Right cardiac atrium (tissue), 5 donors: ENCODE results near the gene NSUN7. TPM values are rescaled to one million over a fixed set of nuclear protein-coding genes. Genes with fewer than 3 reads are reported as not detected.
"Not testable (repeated sequence)": the region's sequence is repeated elsewhere in the genome, so short reads cannot be mapped to it uniquely, and the experiment has no call there.

Source experiments
- ATAC-seq, 2 donors: fragments of 200-7000 bp; cut with Tn5 transposase; one replicate each; pipeline versions ENCODE4 v1.8.0 to v1.9.1; 2020; ENCODE audit warnings: moderate library complexity in 2 of 2, mild to moderate bottlenecking in 1 of 2
- DNase-seq, 3 donors: peaks; one replicate each; pipeline ENCODE4 v3.0.0-alpha.2; 2020
- H3K27ac ChIP-seq: one replicate; pipeline ENCODE4 v1.5.1; 2013; ENCODE audit warnings: mild to moderate bottlenecking, low read length, control low read depth, moderate library complexity
- H3K27me3 ChIP-seq: one replicate; pipeline ENCODE4 v1.6.1; 2013; ENCODE audit not compliant: control insufficient read depth, insufficient read depth
- H3K4me1 ChIP-seq: one replicate; pipeline ENCODE4 v1.6.1; 2013; ENCODE audit warnings: low read length; ENCODE audit not compliant: control insufficient read depth, insufficient read depth
- H3K4me3 ChIP-seq: one replicate; pipeline ENCODE4 v1.5.1; 2013; ENCODE audit warnings: low read length, control low read depth
- H3K9me3 ChIP-seq: one replicate; pipeline ENCODE4 v1.6.1; 2013; ENCODE audit warnings: low read length; ENCODE audit not compliant: control insufficient read depth
- WGBS: extraction: QIAGEN DNeasy Blood & Tissue Kit; methylation state at CpG from one replicate; pipeline ENCODE4 v1.1.7; 2013; 5-methylcytosine and 5-hydroxymethylcytosine counted together
- intact Hi-C, 4 donors: fragments of 100-400 bp; cut with DNase I; formaldehyde crosslinking; loops; one replicate each; pipeline versions ENCODE4 v1.11.0 to v1.14.0; 2022 to 2023
- polyA plus RNA-seq: library from polyadenylated mRNA; stranded (reverse); fragments of 200-250 nt; gene quantifications from one replicate; pipeline ENCODE4 v1.2.3, GENCODE V29; 2013
- total RNA-seq, 4 donors: library from RNA; stranded (reverse); fragmentation: NEBNext Ultra II Directional; extraction: Animal tissue kit (Norgen Biotek cat#: 25700); gene quantifications; one replicate each; pipeline ENCODE4 v1.2.1, GENCODE V29; 2021
- donor health status: healthy with polysubstance abuse.
- donor health status: DM: no; HTN: yes; CAD: no.
- donor health status: DM: no; HTN: no; CAD: no.
- donor health status: DM: no; HTN: yes; CAD: no; lungs with severe emphysema.
- donor health status: DM: yes; HTN: yes; CAD: no.

The NSUN7 gene
- total and polyA plus RNA-seq, 5 donors, result 2.2 to 6.4 (median 4.4) TPM

GRCh38 chr4:40782876-40783275, 33.1 kb downstream of the NSUN7 start:
- Histone ChIP-seq H3K4me3 (no peak overlapping the region), H3K9me3 (no peaks in the 10 kb centered on the region), H3K27me3 (no peaks in the 10 kb centered on the region), H3K27ac (no peak overlapping the region), H3K4me1 (no peaks in the 10 kb centered on the region)
- intact Hi-C loops, result no loop called here
- ATAC-seq (no peak), DNase-seq (no peak)
- WGBS, result 87% methylated on average over 2 of the region's 2 CpGs

DNA sequence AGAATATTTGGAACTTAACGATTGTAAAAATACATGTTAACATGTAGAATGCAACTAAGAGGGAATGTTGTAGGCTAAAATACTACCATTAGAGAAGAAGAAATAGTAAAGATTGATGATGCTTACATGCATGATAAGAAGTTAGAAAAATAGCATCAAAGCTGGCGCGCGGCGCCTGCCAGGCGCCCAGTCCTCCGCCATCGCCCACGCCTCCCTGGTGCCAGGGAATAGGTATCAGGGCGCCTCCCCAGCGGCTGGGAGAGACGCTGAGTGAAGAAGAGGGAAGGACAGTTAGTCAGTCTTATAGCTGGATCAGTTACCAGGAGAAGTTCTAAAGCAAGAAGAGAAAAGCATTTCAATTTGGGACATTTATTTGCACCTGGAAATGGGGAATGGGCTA, 36.0 kb downstream of the NSUN7 start:
- H3K27ac ChIP-seq, result no peak overlapping the region
- no peaks in the 10 kb centered on the region for H3K27me3 ChIP-seq
- intact Hi-C loops, result no loop called here
- 93% methylated on average over 12 of the region's 12 CpGs for WGBS
- DNase-seq (no peak), ATAC-seq (no peak)
- H3K4me3 ChIP-seq, result no peak overlapping the region
- no peaks in the 10 kb centered on the region for H3K4me1 ChIP-seq
- no peaks in the 10 kb centered on the region for H3K9me3 ChIP-seq

GRCh38 chr4:40788331-40788730, 38.6 kb downstream of the NSUN7 start:
- H3K4me3 ChIP-seq, result no peak overlapping the region
- H3K27ac ChIP-seq, result no peak overlapping the region
- WGBS, result 46% methylated on average over 2 of the region's 2 CpGs
- no peaks in the 10 kb centered on the region for H3K4me1 ChIP-seq
- no peaks in the 10 kb centered on the region for H3K9me3 ChIP-seq
- DNase-seq, result no peak
- no peak for ATAC-seq
- H3K27me3 ChIP-seq, result no peaks in the 10 kb centered on the region
- intact Hi-C loops, result no loop called here

- Histone ChIP-seq H3K9me3 (no peaks in the 10 kb centered on the region), H3K4me3 (no peak overlapping the region), H3K27ac (no peak overlapping the region), H3K27me3 (no peaks in the 10 kb centered on the region), H3K4me1 (no peaks in the 10 kb centered on the region)
- no peak for ATAC-seq
- WGBS, result 46% methylated on average over 1 of the region's 1 CpG
- DNase-seq, result no peak
- intact Hi-C loops, result no loop called here
Observed at GRCh38 chr4:40789031-40789430, 39.3 kb downstream of the NSUN7 start.

DNA sequence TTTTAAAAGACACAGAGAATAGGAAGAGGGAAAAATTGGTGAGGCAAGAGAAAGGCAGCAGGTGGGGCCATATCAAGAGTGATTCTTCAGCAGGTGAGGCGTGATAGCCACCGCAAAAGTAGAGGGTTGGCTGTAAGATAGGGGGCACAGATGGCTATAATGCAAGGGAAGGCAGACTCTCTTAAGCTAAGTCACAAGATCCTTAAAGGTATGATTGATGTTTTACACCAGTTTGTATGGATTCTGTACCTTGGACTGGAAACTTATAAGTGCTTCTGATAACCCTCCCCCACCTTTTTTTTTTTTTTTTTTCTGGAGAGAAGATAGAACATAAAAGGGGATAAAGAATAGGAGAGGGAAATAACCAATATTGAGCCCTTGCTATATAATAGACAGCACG, 40.0 kb downstream of the NSUN7 start:
- H3K4me1 ChIP-seq, result no peaks in the 10 kb centered on the region
- no peak for DNase-seq
- no peak overlapping the region for H3K27ac ChIP-seq
- no peaks in the 10 kb centered on the region for H3K27me3 ChIP-seq
- 93% methylated on average over 3 of the region's 3 CpGs for WGBS
- intact Hi-C loops, result no loop called here
- no peak overlapping the region for H3K4me3 ChIP-seq
- no peaks in the 10 kb centered on the region for H3K9me3 ChIP-seq
- no peak for ATAC-seq

GRCh38 chr4:40800064-40800463, 50.3 kb downstream of the NSUN7 start:
- DNase-seq (no peak), ATAC-seq (no peak)
- intact Hi-C loops, result no loop called here
- Histone ChIP-seq H3K4me3 (no peak overlapping the region), H3K4me1 (no peaks in the 10 kb centered on the region), H3K27ac (no peak overlapping the region), H3K27me3 (no peaks in the 10 kb centered on the region), H3K9me3 (no peaks in the 10 kb centered on the region)
- 84% methylated on average over 3 of the region's 3 CpGs for WGBS

GRCh38 chr4:40804598-40804997, 54.8 kb downstream of the NSUN7 start:
- no peaks in the 10 kb centered on the region for H3K27me3 ChIP-seq
- no peaks in the 10 kb centered on the region for H3K4me1 ChIP-seq
- no peaks in the 10 kb centered on the region for H3K9me3 ChIP-seq
- H3K4me3 ChIP-seq, result no peak overlapping the region
- H3K27ac ChIP-seq, result no peak overlapping the region
- ATAC-seq (no peak), DNase-seq (no peak)
- 96% methylated on average over 2 of the region's 2 CpGs for WGBS
- intact Hi-C loops, result no loop called here

GRCh38 chr4:40808926-40809457, 59.2 kb downstream of the NSUN7 start:
- Histone ChIP-seq H3K4me1 (no peaks in the 10 kb centered on the region), H3K27me3 (no peaks in the 10 kb centered on the region), H3K4me3 (no peak overlapping the region), H3K27ac (no peak overlapping the region), H3K9me3 (no peaks in the 10 kb centered on the region)
- WGBS, result 76% methylated on average over 8 of the region's 8 CpGs
- ATAC-seq, result no peak
- intact Hi-C loops, result no loop called here
- no peak for DNase-seq

- no peaks in the 10 kb centered on the region for H3K9me3 ChIP-seq
- H3K27me3 ChIP-seq, result no peaks in the 10 kb centered on the region
- intact Hi-C loops, result no loop called here
- ATAC-seq (peak in 1 of 2 donors; percentile 41), DNase-seq (no peak)
- H3K27ac ChIP-seq, result peak overlapping the region; percentile 39
- 65% methylated on average over 7 of the region's 7 CpGs for WGBS
- H3K4me3 ChIP-seq, result no peak overlapping the region
- H3K4me1 ChIP-seq, result no peaks in the 10 kb centered on the region
Observed at GRCh38 chr4:40811956-40812355, 62.2 kb downstream of the NSUN7 start.

DNA sequence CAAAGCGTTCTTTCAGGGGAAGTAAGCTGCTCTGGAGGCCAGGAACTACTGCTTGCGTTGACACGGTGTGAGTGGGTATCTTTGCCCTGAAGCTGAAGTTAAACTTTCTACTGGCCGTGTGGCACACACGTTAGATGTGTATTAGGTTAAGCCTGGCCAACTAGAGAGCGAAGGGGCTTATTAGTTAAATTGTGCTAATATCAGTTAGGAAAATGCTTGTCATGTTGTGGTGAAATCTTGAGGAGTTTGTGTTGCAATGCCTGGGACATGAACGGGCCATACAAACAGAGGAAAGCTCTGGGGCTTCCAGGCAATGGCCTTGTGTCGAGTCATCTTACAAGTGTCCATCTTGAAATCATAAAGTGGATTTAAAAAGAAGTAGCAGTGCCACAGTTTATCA, 62.6 kb downstream of the NSUN7 start:
- Histone ChIP-seq H3K27ac (peak overlapping the region; percentile 39), H3K4me1 (no peaks in the 10 kb centered on the region), H3K4me3 (no peak overlapping the region), H3K9me3 (no peaks in the 10 kb centered on the region), H3K27me3 (no peaks in the 10 kb centered on the region)
- intact Hi-C loops, result no loop called here
- 80% methylated on average over 8 of the region's 8 CpGs for WGBS
- ATAC-seq (no peak), DNase-seq (no peak)

- no peak for DNase-seq
- Histone ChIP-seq H3K9me3 (no peaks in the 10 kb centered on the region), H3K4me1 (no peaks in the 10 kb centered on the region), H3K27me3 (no peaks in the 10 kb centered on the region), H3K4me3 (no peak overlapping the region), H3K27ac (no peak overlapping the region)
- no peak for ATAC-seq
- WGBS, result 91% methylated on average over 2 of the region's 2 CpGs
- intact Hi-C loops, result no loop called here
Observed at GRCh38 chr4:40812856-40813255, 63.1 kb downstream of the NSUN7 start.

DNA sequence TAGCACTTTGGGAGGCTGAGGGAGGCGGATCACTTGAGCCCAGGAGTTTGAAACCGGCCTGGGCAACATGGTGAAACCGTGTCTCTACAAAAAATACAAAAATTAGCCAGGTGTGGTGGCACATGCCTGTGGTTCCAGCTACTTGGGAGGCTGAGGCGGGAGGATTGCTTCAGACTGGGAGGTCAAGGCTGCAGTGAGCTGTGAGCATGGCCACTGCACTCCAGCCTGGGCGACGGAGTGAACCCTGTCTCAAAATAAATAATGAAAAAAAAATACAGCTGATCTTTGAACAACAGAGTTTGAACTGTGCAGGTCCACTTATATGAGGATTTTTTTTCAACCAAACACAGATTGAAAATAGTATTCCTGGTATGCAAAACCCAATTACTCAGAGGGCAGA, 67.4 kb downstream of the NSUN7 start:
- H3K4me1 ChIP-seq, intact Hi-C loops: not testable (repeated sequence)
- 96% methylated on average over 6 of the region's 6 CpGs for WGBS

More for the DNA sequence above, 67.4 kb downstream of the NSUN7 start:
- H3K4me3 ChIP-seq, DNase-seq, ATAC-seq, H3K9me3 ChIP-seq, H3K27me3 ChIP-seq, H3K27ac ChIP-seq: not testable (repeated sequence)
